AG09319 (cell line): ENCODE measurements around the gene NPSR1.

Experiments used
- DNase-seq: peaks from one replicate; pipeline ENCODE4 v3.0.0-alpha.2; 2010; ENCODE audit warnings: low read depth; ENCODE audit errors: extremely low read depth
- TF ChIP-seq, protein P1 (sequence below): IDR thresholded peaks from 2 replicates; pipeline ENCODE4 v1.5.1; 2011; ENCODE audit warnings: low read depth, mild to moderate bottlenecking, inconsistent platforms, low read length, moderate library complexity

NPSR1 gene

DNA sequence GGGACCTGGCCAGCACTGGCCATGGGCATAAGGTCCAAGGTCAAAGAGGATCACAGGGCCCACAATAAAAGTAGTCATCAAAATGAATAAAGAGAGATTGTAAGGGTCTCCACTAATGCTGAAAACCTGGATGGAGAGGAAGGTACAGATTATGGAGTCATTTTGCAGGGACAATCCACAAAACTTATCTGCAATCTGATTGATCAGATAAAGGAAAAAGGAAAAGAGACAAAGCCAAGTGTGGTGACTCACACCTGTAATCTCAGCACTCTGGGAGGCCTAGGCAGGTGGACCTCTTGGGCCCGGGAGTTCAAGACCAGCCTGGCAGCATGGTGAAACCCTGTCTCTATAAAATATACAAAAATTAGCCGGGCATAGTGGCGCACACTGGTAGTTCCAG lies 174.0 kb downstream of the NPSR1 start:
- DNase-seq: no peak
- TF ChIP-seq, protein P1, sequence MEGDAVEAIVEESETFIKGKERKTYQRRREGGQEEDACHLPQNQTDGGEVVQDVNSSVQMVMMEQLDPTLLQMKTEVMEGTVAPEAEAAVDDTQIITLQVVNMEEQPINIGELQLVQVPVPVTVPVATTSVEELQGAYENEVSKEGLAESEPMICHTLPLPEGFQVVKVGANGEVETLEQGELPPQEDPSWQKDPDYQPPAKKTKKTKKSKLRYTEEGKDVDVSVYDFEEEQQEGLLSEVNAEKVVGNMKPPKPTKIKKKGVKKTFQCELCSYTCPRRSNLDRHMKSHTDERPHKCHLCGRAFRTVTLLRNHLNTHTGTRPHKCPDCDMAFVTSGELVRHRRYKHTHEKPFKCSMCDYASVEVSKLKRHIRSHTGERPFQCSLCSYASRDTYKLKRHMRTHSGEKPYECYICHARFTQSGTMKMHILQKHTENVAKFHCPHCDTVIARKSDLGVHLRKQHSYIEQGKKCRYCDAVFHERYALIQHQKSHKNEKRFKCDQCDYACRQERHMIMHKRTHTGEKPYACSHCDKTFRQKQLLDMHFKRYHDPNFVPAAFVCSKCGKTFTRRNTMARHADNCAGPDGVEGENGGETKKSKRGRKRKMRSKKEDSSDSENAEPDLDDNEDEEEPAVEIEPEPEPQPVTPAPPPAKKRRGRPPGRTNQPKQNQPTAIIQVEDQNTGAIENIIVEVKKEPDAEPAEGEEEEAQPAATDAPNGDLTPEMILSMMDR: no peak

DNA sequence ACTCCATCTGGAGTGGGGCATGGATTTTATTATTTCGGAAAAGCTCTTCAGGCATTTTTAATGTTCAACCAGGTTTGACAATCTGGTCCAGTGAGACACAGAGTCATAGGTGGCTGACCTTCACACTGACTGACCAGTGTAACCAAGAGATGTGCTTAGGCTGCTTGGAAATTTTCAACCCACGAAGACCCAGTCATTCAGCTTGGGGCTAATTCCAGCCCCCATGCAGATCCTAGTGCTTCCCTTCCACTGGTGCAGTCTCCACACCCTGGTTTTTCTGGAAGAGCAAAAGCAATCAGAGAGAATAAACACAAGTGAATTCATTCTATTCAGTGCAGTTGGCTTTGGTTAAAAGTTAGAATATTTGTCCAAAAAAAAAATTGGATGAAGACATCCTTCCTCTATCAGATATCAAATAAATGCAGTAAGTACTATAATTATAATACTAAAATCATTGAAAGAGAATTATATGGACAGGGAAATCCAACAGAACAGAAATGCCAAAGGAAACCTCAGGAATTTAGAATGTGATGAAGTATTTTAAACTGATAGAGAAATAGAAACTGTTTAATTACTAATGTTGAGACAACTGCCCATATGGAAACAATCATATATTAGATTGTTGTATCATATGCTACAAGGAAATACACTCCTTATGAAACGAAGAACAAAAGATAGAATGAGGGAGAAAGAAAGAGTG lies 178.0 kb downstream of the NPSR1 start:
- TF ChIP-seq, protein P1: no peak

DNA sequence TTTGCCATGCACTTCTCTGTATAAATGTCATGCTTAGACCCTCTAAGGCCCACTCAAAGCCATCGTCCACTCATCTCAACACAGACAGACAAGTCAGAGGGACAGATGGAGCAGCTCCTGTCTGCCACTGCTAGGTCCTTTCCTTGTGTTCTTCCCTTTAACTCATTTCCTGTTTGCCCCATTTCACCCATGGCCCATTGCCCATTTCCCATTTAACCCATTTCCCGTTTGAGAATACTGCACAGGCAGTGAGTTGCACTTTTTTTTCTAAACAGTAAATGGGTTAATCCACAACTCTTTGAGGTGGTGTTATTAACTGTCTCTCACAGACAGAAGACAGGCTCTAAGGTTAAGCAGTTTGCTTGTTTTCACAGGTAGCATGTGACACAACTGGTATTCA lies 179.3 kb downstream of the NPSR1 start:
- TF ChIP-seq, protein P1: no peak
- no peak for DNase-seq

More for the DNA sequence above, 178.0 kb downstream of the NPSR1 start:
- no peak for DNase-seq

DNA sequence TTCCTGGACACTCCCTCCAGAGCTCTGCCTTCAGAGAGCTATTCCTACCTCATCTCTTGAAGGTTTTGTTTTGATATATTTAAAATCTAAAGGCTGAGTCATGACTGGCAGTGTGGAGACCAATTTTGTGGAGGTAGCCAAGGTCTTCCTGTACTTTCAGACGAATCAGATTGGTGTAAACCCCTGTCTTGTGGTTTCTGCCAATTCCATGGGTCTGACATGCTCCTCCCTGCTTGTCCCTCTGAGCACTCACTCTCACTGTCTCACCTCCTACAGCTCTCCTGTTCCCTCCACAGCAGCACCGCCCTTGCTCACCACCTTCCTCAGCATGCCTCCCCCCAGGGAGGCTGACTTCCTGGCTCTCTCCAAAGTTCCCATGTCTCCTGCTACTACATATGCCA lies 179.8 kb downstream of the NPSR1 start:
- no peak for DNase-seq
- TF ChIP-seq, protein P1: no peak

DNA sequence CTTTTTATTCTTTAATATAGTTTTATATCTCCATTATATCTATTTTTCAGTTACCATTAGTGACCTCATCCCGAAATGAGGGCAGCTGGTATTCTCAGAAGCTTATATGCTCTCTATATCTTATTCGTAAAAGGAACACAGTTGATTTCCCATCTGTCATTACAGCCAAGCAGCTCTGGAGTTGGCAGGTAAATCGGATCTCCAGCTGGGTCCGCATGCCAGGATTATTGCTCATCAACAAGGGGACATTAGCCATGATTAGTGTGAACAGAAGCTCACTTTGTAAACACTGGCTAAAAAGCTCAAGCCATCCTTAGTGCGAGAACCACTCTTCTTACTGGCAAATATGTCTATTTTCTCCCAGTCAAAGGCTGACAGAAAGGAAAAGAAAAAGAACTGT lies 180.3 kb downstream of the NPSR1 start:
- TF ChIP-seq, protein P1: no peak
- no peak for DNase-seq

DNA sequence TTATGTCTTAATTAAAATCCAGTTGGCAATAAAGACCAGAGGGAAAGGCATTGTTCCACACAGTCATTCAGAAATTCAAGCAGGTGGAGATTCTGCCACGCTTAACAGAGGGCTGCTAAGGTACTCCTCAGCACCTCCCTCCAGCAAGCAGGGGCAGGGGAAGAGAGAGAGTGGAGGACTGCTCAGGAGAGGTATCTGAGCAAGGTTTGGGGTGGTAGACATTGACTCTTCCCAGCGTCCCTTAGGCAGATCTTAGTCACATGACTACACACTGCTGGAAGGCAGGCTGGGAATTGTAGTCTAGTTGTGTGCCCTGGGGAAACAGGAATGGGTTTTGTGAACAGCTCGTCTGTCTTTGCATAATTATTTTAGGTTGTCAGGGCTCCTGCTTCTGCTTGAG lies 181.6 kb downstream of the NPSR1 start:
- no peak for DNase-seq
- TF ChIP-seq, protein P1: no peak

DNA sequence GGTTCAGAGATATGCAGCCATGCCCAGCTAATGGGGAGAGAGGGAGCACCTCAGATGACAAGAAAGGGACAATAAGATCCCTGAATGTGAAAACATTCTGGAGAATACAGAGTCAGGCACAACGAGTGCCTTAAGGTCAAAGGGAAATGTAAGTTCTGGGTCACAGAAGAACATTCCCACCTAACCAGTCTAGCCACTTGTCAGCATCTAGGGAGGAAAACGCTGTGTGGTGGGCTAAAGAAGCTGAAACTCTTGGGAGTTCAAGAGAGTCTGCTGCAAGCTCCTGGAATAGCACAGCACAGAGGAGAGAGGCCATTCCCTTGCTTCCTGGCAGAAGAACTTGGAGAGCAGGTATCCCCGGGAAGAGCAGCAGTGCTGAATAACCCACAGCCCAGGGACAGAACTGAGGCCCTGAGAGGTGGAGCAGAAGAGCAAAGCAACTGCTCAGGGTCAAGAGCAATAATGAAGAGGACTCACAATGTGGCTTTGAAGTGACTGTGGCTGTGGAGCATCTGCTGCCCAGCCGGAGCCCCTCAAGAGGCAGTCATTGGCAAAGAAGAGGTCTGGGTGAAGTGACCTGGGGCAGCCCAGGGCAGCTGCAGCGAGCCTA lies 182.3 kb downstream of the NPSR1 start:
- TF ChIP-seq, protein P1: no peak
- DNase-seq: no peak
